Breast epithelium (tissue), 4 donors: ENCODE measurements around the gene PLA2G4C. TPM values are rescaled to one million over a fixed set of nuclear protein-coding genes. Genes with fewer than 3 reads are reported as not detected.
"Not testable (repeated sequence)": the region's sequence is repeated elsewhere in the genome, so short reads cannot be mapped to it uniquely, and the experiment has no call there.

ENCODE experiments used
- DNase-seq, 2 donors: peaks; one replicate each; pipeline ENCODE4 v3.0.0-alpha.2; 2019; ENCODE audit warnings: low spot score in 2 of 2
- H3K27ac ChIP-seq, 2 donors: fragments of 200-600 bp; sonication (generic) in 1 of 2; one replicate each; pipeline ENCODE4 v1.5.1; 2016 to 2019; ENCODE audit warnings: mild to moderate bottlenecking in 1 of 2
- H3K27me3 ChIP-seq, 2 donors: fragments of 200-600 bp; sonication (generic) in 1 of 2; one replicate each; pipeline versions ENCODE4 v1.5.1 to v1.6.0; 2017 to 2019; ENCODE audit warnings: control low read depth in 1 of 2, mild to moderate bottlenecking in 1 of 2
- H3K36me3 ChIP-seq: fragments of 200-600 bp; one replicate; pipeline ENCODE4 v1.5.1; 2019
- H3K4me1 ChIP-seq, 2 donors: fragments of 200-600 bp; sonication (generic); one replicate each; pipeline ENCODE4 v1.5.1; 2016 to 2019; ENCODE audit warnings: control low read depth in 1 of 2
- H3K4me3 ChIP-seq, 3 donors: fragments of 200-600 bp; sonication (generic); 1 replicate in 2 of 3; 2 replicates in 1 of 3; pipeline ENCODE4 v1.5.1; 2016 to 2019; ENCODE audit warnings: mild to moderate bottlenecking in 3 of 3, moderate library complexity in 2 of 3
- H3K9me3 ChIP-seq, 2 donors: fragments of 200-600 bp; sonication (generic) in 1 of 2; one replicate each; pipeline ENCODE4 v1.5.1; 2016 to 2019; ENCODE audit warnings: control low read depth in 1 of 2
- CTCF ChIP-seq, 3 donors: fragments of 450-650 bp; IDR thresholded peaks; one replicate each; pipeline ENCODE4 v1.5.1; 2016 to 2017; ENCODE audit warnings: antibody characterized with exemption in 3 of 3, mild to moderate bottlenecking in 3 of 3, moderate library complexity in 3 of 3
- POLR2A ChIP-seq: fragments of 450-650 bp; IDR thresholded peaks from one replicate; pipeline ENCODE4 v1.6.1; 2016; ENCODE audit warnings: antibody characterized with exemption, mild to moderate bottlenecking, moderate library complexity
- POLR2AphosphoS5 ChIP-seq, 3 donors: sonication (generic); formaldehyde crosslinking; IDR thresholded peaks; one replicate each; pipeline ENCODE4 v1.6.1; 2017; ENCODE audit warnings: antibody characterized with exemption in 3 of 3
- intact Hi-C: fragments of 100-400 bp; cut with DNase I; formaldehyde crosslinking; loops from one replicate; pipeline ENCODE4 v1.15.1; 2023; ENCODE audit warnings: low total_unique reads
- total RNA-seq, 3 donors: library from RNA; depleted of rRNA; stranded (reverse); fragments of >200 nt; gene quantifications; one replicate each; pipeline ENCODE4 v1.1.0, GENCODE V29; 2016

Gene PLA2G4C
- total RNA-seq, 3 donors from 2014 or later = 2.6 to 10.5 (median 5.1) TPM

DNA sequence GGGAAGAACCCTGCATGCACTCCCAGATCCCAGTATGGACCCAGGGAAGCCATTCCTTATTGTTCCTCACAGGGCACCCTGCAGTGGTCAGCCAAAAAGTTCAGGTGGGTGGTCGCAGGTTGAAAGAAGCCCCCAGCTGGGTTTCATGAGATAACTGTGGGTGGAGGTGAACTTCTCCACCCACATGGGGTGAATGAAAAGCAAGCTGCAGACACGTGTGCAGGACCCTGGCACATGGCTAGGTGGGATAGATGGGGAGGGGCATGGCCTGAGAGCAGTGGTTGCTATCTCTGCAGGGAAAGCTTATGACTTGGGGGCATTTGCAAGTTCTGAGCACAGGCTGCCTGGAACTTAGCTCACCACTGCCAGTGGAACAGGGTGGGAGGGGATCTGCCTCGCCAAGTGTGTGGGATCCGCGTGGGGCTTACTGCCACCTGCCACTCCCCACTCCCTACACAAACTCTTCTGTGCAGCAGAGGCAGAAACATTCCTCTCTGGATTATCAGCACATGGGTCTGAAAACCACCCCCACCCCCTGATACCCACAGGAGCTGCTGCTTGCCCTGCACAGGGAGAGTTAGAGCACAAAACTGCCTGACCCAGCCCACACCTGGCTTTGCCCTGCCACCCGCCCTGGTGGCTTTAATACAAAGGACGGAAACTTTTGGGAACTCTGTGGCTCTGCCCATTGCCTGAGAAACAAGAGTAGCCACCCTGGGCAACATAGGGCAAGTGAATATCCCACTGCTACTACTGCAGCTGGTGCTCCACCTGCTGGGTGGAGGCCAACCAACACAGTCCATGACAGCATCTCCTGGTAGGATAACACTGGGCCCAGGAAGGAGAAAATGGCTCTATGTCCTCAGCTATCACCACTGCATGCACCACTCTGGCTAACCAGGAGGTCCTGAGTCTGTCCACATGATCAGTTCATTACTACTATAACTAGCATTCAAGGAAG, 24.4 kb downstream of the PLA2G4C start:
- Histone ChIP-seq H3K27me3 (no peaks in the 10 kb centered on the region), H3K4me1 (no peaks in the 10 kb centered on the region), H3K4me3 (no peak overlapping the region), H3K9me3 (no peaks in the 10 kb centered on the region), H3K27ac (no peak overlapping the region), H3K36me3 (no peaks in the 10 kb centered on the region)
- no peak for TF ChIP-seq POLR2AphosphoS5 (IDR thresholded peaks at IDR 0.05)
- intact Hi-C loops = no loop called here
- peak in 1 of 2 donors; percentile 27 for DNase-seq

DNA sequence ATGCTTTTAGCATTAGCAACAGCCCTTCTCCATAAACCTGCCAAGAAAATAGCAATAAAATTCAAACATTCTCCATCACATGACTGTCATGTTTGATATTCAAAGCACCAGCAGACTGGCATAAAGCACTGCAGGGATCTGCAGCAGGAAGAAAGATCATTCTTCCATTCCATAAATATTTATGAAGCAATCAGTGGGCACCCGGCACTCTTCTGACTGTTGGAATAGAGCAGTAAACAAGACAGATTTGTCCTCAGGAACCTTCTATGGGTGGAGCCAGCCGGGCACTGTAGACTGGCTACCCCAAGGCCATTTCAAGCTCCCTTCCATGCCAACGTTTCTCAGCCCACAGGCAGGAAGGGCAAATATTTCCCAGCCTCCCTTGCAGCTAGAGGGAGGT, 25.5 kb downstream of the PLA2G4C start:
- H3K4me3 ChIP-seq = no peak overlapping the region
- intact Hi-C loops = no loop called here
- no peak for TF ChIP-seq CTCF (IDR thresholded peaks at IDR 0.05)
- no peak for TF ChIP-seq POLR2AphosphoS5 (IDR thresholded peaks at IDR 0.05)
- no peak for TF ChIP-seq POLR2A
- H3K27ac ChIP-seq = no peak overlapping the region
- H3K27me3 ChIP-seq = no peaks in the 10 kb centered on the region
- no peaks in the 10 kb centered on the region for H3K4me1 ChIP-seq
- DNase-seq = no peak
- no peaks in the 10 kb centered on the region for H3K36me3 ChIP-seq
- no peaks in the 10 kb centered on the region for H3K9me3 ChIP-seq

DNA sequence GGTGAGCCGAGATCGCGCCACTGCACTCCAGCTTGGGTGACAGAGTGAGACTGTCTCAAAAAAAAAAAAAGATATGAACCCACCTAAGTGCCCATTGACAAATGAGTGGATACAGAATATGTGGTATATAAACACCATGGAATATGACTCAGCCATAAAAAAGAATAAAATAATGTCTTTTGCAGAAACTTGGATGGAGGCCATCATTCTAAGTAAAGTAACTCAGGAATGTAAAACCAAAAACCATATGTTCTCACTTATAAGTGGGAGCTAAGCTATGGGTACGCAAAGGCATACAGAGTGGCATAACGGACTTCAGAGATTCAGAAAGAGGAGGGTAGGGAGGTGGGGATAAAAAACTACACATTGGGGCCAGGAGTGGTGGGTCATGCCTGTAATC, 29.5 kb downstream of the PLA2G4C start:
- no peak for TF ChIP-seq POLR2AphosphoS5 (IDR thresholded peaks at IDR 0.05)
- no peak for TF ChIP-seq CTCF (IDR thresholded peaks at IDR 0.05)
- TF ChIP-seq POLR2A = no peak
- no peaks in the 10 kb centered on the region for H3K4me1 ChIP-seq
- no peak overlapping the region for H3K4me3 ChIP-seq
- H3K27ac ChIP-seq = no peak overlapping the region
- DNase-seq = no peak
- H3K36me3 ChIP-seq = no peaks in the 10 kb centered on the region
- intact Hi-C loops = no loop called here
- H3K9me3 ChIP-seq = no peaks in the 10 kb centered on the region
- no peaks in the 10 kb centered on the region for H3K27me3 ChIP-seq

DNA sequence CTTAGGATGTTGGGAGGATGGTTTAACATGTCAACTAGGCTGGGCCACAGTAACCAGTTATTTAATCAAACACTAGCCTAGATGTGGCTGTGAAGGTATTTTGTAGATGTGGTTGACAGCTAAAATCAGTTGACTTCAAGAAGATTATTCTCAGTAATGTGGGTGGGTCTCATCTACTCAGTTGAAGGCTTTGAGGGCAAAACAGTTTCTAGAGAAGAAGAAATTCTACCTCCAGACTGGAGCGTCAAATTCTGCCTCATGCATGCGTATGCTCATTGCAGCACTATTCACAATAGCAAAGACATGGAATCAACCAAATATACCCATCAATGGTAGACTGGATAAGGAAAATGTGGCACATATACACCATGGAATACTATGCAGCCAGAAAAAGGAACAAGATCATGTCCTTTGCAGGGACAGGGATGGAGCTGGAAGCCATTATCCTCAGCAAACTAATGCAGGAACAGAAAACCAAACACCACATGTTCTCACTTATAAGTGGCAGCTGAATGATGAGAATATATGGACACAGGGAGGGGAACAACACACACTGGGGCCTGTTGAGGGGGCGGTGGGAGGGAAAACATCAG, 40.3 kb downstream of the PLA2G4C start:
- H3K4me3 ChIP-seq, H3K27me3 ChIP-seq, H3K4me1 ChIP-seq, intact Hi-C loops, H3K9me3 ChIP-seq, H3K36me3 ChIP-seq, DNase-seq, H3K27ac ChIP-seq: not testable (repeated sequence)

DNA sequence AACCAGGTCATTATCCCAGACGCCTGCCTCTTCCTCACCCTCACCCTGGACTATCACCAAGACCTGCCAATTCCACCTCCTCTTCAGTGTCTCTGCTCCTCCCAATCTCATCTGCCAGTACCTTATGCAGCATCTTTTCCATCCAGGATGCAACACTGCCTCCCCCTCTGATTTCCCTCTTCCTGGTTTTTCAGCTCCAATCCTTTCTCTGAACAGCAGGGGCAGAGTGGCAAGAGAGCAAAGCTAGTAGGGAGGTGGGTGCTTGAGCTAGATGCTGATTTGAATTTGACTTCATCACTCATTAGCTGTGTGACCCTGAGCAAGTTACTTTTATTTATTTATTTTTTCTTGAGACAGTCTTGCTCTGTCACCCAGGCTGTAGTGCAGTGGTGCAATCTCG, 41.2 kb downstream of the PLA2G4C start:
- Histone ChIP-seq H3K27ac (no peak overlapping the region), H3K36me3 (no peaks in the 10 kb centered on the region), H3K4me1 (no peaks in the 10 kb centered on the region), H3K9me3 (no peaks in the 10 kb centered on the region), H3K27me3 (no peaks in the 10 kb centered on the region), H3K4me3 (no peak overlapping the region)
- intact Hi-C loops = no loop called here
- DNase-seq = no peak
- TF ChIP-seq POLR2A (no peak), POLR2AphosphoS5 (IDR thresholded peaks at IDR 0.05) (no peak), CTCF (IDR thresholded peaks at IDR 0.05) (no peak)

GRCh38 chr19:48064509-48064908, 46.1 kb downstream of the PLA2G4C start:
- TF ChIP-seq POLR2AphosphoS5 (IDR thresholded peaks at IDR 0.05) (no peak), CTCF (IDR thresholded peaks at IDR 0.05) (no peak), POLR2A (no peak)
- intact Hi-C loops = no loop called here
- Histone ChIP-seq H3K36me3 (no peaks in the 10 kb centered on the region), H3K27me3 (no peaks in the 10 kb centered on the region), H3K4me1 (no peaks in the 10 kb centered on the region), H3K4me3 (no peak overlapping the region), H3K9me3 (no peaks in the 10 kb centered on the region), H3K27ac (no peak overlapping the region)
- no peak for DNase-seq
